Umbilical cord (tissue), 2 donors: Measurements from ENCODE around the gene PRAMEF17. TPM values are rescaled to one million over a fixed set of nuclear protein-coding genes. Genes with fewer than 3 reads are reported as not detected.
"Not testable (repeated sequence)": the region's sequence is repeated elsewhere in the genome, so short reads cannot be mapped to it uniquely, and the experiment has no call there.

Source experiments
- DNase-seq: peaks from one replicate; pipeline ENCODE4 v3.0.0-alpha.2; 2015; ENCODE audit warnings: low spot score
- total RNA-seq: library from RNA; depleted of rRNA; stranded (reverse); fragments of >200 nt; gene quantifications from one replicate; pipeline ENCODE4 v1.2.3, GENCODE V29; 2014; ENCODE audit warnings: low replicate concordance; ENCODE audit not compliant: insufficient read depth

PRAMEF17 gene, protein sequence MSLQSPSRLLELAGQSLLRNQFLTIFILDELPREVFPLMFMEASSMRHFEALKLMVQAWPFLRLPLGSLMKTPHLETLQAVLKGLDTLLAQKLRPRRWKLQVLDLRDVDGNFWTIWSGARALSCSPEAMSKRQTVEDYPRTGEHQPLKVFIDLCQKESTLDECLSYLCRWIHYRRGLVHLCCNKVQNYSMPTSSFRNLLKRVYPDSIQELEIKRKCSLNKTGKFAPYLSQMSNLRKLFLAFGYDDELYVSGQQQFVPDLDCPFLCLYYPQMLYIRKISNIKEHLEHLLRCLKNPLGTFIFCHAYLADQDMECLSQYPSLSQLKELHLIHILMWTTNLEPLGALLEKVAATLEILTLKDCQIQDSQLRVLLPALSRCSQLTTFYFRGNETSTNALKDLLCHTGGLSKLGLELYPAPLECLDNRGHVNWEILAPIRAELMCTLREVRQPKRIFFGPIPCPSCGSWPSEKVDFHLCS
- total RNA-seq: 1.9 TPM

DNA sequence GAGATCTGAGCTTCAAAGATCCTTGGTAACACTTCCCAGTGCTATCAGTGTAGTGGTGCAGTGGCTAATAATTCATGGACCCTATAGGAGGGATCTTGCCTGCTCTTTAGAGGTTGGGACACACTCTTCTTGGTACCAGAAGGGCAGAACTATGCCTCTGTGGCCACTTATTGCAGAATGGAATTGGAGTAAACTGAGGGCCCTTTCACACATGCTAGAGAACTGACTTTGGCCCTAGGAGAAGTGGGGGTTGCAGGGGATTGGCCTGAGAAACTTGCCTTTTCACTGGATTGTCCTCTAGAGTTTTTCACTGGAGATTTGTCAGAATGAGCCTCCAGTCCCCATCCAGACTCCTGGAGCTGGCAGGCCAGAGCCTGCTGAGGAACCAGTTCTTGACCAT, at the start of gene PRAMEF17:
TSS of gene PRAMEF17 (plus strand) at position 301 of the 400 bp plus-strand sequence. CDS start at position 327, 26 bp downstream.
- DNase-seq: not testable (repeated sequence)

DNA sequence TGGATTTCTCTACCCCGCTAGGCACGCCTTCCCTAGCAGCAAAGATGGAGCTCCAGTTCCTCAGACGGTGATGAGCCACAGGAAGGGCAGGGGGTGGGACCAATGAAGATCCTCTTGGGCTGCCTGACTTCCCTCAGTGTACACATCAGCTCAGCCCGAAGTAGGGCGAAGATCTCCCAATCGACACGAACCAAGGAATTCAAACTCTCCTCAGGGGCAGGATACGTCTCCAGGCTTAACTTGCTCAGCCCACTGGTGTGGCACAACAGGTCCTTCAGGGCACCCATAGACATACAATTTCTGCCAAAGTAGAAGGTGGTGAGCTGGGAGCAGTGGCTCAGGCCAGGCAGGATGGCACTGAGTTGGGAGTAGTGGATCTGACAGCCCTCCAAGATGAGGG, 46.9 kb upstream of the PRAMEF17 start:
- not testable (repeated sequence) for DNase-seq

DNA sequence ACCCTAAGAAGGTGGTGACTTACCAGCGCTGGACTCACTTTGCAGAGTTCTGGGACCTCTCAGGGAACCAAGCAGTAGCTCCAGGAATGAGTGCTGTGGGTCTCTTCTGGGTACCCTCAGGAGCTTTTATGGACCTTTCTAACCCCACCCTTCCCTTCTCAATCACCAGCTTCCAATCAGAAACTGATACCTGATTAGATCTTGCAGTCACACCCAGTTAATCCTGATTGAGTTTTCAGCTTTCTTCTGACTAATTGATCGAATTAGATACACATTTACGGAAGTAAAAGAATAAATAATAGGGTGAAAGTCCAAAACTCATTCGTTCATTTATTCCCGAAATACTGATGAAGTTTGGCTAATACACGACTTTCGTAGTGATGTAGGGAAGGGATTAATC, 42.4 kb upstream of the PRAMEF17 start, which contains the start of gene PRAMEF14:
TSS of gene PRAMEF14 (minus strand) at position 101 of the 400 bp plus-strand sequence. CDS start 1,820 bp downstream, outside the sequence.
- DNase-seq: not testable (repeated sequence)

DNA sequence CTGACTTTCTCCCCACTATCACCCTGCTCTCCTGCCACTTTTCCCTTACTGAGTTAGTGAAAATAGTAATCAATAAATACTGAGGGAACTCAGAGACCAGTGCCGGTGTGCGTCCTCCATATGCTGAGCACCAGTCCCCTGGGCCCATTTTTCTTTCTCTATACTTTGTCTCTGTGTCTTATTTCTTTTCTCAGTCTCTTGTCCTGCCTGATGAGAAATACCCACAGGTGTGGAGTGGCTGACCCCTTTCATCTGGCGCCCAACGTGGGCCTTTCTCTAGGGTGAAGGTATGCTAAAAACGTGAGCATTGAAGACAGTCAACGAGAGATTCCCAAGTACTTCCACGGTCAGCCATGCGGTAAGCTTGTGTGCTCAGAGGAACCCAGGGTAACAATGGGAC, 36.0 kb upstream of the PRAMEF17 start:
- DNase-seq: not testable (repeated sequence)

DNA sequence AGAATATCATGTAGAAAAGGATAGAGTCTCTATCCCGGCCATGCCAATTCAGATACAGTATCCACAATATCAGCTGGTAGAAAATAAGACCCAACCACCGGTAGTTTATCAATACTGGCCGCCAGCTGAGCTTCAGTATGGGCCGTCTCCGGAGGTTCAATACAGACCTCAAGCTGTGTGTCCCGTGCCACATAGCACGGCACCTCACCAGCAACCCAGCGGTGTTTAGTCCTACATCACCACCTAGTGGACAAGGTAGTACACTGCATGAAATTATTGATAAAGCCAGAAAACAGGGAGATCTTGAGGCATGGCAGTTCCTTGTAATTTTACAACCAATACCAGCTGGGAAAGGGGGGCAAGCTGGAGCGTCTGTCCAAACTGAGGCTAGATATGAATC, 35.0 kb upstream of the PRAMEF17 start:
- not testable (repeated sequence) for DNase-seq

DNA sequence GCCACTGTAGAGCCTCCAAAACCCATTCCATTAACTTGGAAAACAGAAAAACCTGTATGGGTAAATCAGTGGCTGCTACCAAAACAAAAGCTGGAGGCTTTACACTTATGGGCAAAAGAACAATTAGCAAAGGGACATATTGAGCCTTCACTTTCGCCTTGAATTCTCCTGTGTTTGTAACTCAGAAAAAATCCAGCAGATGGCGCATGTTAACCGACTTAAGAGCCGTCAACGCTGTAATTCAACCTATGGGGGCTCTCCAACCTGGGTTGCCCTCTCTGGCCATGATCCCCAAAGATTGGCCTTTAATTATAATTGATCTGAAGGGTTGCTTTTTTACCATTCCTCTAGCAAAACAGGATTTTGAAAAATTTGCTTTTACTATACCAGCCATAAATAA, 32.7 kb upstream of the PRAMEF17 start:
- peak; percentile 33 for DNase-seq

DNA sequence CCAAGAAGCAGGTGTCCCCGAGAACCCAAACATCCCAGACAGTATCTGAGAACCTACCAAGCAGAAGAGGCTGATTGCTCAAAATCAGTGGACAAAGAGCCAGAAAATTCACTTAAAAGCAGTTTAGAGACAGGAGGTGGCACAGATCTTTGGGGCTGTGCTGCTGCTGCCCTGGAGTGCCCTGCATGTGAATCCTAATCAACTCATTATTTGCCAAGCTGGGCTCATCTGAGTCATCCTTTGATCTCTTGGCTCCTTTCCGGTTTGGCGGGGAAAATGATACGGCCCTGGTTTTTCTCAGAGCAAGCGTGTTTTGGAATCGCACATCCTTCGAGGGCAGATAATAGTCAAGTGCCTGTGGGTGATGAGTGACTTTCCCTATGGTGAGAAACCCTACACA, 27.1 kb upstream of the PRAMEF17 start:
- not testable (repeated sequence) for DNase-seq

DNA sequence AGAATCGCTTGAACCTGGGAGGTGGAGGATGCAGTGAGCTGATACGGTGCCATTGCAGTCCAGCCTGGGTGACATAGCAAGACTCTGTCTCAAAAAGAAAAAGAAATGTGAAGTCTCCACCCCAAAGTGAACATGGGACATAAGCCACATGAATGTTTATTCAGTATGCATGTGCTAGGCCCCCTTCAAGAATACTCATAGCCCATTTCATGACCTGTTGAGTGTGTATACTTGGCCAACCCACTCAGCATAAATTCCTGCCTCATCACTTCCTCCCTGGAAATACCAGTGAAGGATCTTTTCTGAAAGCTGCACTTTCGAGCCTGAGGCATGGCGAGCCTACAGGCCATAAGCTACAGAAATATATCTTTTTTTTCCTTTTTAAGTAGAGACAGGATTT, 24.5 kb upstream of the PRAMEF17 start:
- not testable (repeated sequence) for DNase-seq

DNA sequence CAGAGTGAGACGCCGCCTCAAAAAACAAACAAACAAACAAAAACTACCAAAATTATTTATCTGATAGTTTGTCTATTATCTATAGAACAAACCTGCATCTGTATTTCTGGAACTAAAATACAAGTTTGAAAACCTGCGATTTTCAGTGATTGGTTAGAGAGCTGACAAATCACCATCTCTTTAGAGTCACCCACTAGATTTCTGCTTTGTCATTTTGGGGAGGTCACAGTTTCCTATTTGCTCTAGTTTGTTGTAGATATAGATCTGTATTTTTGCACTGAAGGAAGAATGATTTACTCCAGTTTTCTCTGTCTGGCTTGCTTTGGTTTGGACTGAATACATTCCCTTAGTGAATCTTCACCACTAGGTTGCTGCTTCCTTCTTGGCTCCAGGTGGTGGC, 22.9 kb upstream of the PRAMEF17 start:
- not testable (repeated sequence) for DNase-seq

DNA sequence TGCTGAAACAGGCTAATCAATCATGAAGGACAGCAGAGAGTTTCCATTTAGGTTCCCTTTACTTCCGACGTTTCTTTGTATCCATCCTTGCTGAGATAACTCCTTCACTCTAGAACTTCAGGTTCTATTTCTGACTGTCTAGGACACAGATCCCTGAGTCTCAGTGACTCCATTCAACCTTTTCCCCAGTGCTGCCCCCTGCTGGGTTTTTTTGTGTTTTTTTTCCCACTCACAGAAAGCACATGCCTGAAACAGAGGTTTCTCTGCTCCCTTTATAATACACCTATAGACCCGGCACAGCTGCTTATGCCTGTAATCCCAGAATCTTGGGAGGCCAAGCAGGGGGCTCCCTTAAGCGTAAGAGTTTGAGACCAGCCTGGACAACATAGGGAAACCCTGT, 20.9 kb upstream of the PRAMEF17 start:
- DNase-seq: not testable (repeated sequence)

DNA sequence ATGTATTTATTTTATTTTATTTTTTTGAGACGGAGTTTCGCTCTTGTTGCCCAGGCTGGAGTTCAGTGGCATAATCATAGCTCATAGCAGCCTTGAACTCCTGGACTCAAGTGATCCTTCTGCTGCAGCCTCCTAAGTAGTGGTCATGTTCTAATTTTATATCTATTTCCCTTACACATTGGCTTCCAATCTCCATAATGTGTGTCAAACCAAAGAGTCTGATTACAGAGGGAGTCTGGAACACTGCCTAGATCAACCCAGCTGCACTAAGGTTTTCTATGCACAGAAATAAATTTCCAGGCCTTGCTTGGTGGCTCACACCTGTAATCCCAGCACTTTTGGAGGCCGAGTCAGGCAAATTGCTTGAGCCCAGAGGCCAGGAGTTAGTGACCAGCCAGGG, 10.4 kb upstream of the PRAMEF17 start:
- DNase-seq: not testable (repeated sequence)

DNA sequence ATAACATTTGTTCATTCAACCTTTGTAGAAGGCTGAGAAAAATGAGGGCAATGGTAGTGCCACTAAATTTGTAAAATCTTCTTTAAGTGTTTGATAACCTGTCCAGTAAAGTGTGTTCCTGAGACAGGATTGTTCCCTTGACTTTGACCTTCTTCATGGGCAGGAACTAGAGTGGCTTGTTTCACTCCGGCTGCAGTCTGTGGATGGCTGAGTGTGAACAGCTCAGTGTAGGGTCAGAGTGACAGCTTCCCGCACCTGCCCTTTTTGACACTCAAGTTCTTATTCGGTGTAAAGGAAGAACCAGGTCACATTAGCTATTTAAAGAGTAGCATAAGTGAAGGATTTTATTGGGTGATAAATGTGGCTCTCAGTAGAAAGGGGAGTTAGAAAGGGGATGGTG, 9.1 kb upstream of the PRAMEF17 start:
- DNase-seq: not testable (repeated sequence)

DNA sequence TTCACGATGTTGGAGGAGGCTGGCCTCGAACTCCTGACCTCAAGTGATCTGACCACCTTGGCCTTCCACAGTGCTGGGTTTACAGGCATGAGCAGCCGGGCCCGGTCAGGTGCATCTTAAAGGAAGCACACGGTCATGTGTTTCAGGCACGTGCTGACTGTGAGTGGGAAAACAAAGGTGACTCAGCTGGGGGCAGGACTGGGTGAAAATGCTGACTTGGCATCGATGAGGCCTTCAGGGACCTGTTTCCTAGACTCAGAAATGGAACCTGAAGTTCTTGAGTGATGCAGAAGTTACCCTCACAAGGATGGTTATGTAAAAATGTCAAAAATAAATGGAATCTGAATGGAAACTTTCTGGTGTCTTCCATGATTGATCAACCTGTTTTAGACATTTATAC, 3.6 kb downstream of the PRAMEF17 start:
- DNase-seq: not testable (repeated sequence)

DNA sequence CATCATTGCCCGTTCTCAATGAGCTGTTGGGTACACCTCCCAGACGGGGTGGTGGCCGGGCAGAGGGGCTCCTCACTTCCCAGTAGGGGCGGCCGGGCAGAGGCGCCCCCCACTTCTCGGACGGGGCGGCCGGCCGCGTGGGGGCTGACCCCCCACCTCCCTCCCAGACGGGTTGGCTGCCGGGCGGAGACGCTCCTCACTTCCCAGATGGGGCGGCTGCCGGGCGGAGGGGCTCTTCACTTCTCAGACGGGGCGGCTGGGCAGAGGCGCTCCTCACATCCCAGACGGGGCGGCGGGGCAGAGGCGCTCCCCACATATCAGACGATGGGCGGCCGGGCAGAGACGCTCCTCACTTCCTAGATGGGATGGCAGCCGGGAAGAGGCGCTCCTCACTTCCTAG, 5.3 kb downstream of the PRAMEF17 start:
- DNase-seq: not testable (repeated sequence)

DNA sequence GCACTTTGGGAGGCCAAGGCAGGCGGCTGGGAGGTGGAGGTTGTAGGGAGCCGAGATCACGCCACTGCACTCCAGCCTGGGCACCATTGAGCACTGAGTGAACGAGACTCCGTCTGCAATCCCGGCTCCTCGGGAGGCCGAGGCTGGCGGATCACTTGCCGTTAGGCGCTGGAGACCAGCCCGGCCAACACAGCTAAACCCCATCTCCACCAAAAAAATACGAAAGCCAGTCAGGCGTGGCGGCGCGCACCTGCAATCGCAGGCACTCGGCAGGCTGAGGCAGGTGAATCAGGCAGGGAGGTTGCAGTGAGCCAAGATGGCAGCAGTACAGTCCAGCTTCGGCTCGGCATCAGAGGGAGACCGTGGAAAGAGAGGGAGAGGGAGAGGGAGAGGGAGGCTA, 5.9 kb downstream of the PRAMEF17 start:
- not testable (repeated sequence) for DNase-seq

DNA sequence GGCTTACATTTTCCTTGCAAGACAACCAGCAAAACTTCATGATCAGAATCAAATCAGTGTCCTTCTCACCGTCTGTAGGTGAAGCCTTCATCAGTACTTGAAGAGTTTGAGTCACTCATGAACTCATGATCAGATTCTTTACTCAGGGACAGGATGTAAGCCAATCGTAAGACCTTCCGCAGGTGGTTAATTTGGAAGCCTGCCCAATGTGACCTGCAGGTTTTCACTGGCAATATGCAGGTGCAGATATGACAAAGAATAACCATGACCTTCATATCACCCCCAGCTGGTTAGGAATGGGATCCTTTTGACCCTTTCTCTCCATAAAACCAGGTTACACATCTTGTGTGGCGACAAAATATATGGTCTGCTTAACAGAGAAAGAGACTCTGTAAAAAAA, 18.4 kb downstream of the PRAMEF17 start:
- DNase-seq: no peak

DNA sequence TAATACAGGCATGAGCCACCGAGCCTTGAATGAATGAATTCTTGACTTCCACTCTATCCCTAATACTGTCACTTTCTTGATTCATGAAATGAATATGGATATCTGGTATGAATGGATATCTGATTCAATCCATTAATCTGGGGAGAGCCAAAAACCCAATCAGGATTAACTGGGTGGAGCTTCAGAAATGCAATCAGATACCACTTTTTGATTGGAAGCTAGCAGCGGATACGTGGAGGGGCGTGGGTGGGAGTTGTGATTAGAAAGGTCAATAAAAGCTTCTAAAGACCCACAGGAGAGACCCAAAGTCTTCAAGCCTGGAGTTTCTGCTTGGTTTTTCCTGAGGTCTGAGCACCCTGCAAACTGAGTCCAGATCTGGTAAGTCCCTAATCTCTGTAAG, 20.7 kb downstream of the PRAMEF17 start, which contains the start of gene PRAMEF20:
TSS of gene PRAMEF20 (plus strand) at position 301 of the 400 bp plus-strand sequence. CDS start 5,905 bp downstream, outside the sequence.
- DNase-seq: not testable (repeated sequence)

DNA sequence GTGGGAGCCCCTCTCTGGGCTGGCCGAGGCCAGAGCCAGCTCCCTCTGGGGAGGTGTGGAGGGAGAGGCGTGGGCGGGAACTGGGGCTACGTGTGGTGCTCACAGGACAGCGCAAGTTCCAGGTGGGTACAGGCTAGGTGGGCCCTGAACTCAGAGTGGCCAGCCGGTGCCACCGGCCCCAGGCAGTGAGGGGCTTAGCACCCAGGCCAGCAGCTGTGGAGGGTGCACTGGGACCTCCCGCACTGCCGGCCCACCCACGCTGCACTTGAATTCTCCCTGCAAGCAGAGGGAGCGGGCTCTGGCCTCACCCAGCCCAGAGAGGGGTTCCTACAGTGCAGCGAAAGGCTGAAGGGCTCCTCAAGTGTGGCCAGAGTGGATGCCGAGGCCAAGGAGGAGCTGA, 41.1 kb downstream of the PRAMEF17 start:
- DNase-seq: no peak

DNA sequence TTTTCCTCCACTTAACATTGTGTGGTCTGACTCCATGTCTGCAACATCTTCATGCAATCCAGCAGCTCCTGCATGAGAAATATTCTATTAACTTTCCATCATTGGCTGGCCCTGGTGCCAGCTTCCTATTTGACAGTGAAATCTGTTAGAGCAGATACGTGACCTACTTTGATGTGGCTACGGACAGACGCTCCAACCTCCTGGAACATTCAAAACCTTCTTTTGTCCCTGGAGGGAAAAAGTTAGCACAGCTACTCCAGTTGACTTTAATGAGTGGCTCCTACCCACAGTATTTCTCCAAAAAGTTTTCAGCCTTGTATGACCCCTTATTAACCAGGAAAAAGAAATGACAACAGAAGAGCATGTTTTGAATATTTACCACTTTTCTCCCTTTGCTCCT, 42.8 kb downstream of the PRAMEF17 start:
- no peak for DNase-seq

DNA sequence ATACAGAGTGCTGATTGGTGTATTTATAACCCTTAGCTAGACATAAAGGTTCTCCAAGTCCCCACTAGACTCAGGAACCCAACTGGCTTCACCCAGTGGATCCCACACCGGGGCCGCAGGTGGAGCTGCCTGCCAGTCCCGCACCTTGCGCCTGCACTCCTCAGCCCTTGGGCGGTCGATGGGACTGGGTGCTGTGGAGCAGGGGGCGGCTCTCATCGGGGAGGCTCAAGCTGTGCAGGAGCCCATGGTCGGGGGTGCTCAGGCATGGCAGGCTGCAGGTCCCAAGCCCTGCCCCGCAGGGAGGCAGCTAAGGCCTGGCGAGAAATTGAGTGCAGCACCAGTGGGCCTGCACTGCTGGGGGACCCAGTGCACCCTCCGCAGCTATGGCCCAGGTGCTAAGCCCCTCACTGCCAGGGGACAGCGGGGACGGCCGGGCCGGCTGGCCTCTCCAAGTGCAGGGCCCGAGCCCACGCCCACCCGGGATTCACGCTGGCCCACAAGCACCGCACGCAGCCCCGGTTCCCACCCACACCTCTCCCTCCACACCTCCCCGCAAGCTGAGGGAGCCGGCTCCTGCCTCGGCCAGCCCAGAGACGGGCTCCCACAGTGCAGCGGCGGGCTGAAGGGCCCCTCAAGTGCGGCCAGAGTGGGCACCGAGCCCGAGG, 44.4 kb downstream of the PRAMEF17 start:
- not testable (repeated sequence) for DNase-seq

DNA sequence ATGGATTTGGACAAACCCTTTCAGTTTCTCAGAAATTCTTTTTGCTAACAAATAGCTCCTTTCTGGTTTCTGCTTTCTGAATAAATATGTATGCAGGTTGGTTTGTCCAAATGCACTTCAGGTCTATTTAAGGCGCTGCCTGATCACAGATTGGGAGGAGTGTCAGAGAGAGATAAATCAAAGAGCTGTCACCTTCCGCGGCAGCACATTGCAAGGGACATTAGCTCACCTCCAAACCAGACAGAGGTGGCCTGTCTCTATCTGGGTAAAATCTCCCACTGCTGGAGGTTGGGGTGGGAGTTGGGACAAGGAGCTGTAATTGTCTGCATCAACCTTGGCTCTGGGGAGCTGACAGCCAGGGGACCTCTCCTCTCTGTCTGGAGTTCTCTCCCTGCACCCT, 46.0 kb downstream of the PRAMEF17 start:
- DNase-seq: no peak

DNA sequence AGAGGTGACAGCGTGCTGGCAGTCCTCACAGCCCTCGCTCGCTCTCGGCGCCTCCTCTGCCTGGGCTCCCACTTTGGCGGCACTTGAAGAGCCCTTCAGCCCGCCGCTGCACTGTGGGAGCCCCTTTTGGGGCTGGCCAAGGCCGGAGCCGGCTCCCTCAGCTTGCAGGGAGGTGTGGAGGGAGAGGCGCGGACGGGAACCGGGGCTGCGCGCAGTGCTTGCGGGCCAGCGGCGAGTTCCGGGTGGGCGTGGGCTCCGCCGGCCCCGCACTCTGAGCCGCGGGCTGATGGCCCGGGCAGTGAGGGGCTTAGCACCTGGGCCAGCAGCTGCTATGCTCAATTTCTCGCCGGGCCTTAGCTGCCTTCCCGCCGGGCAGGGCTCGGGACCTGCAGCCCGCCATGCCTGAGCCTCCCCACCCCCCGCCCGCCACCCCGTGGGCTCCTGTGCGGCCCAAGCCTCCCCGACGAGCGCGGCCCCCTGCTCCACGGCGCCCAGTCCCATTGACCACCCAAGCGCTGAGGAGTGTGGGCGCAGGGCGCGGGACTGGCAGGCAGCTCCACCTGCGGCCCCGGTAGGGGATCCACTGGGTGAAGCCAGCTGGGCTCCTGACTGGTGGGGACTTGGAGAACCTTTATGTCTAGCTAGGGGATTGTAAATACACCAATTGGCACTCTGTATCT, 49.8 kb downstream of the PRAMEF17 start:
- DNase-seq: not testable (repeated sequence)
